Measurements from ENCODE around the gene IL17C. TPM values are rescaled to one million over a fixed set of nuclear protein-coding genes. Genes with fewer than 3 reads are reported as not detected.

Gene IL17C
- total and polyA plus RNA-seq, 4 experiments from 2014 or later: 0.44 TPM; not detected in 3

DNA sequence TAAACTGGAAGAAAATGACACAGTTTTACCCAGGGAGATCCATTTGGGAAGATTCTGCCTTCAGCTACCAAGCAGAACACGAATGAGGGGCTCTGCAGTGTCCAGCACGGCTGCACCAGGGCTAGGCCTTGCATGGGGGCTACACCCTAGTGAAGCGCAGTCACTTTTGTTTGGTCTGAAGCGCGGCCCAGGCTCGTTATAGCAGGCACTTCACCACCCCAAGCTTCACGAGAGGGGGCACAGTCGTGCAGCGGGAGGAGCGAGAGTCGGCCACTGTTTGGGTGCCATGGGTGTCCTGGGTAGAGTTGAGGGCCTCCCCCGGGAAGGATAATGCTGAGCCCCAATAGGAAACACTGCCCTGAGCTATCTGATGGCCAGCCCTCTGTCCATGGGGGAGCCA, 21.6 kb upstream of the IL17C start:
- peak overlapping the region; percentile 69 to 100 (median 99) for H3K27ac Mint-ChIP-seq
- POLR2A ChIA-PET (ENCODE audit: partially characterized antibody): interaction anchor here (4.7 kb wide), 1 partner anchor 24 kb away, joined by 34 read pairs; the partner anchor contains the start of gene IL17C
- Histone ChIP-seq H3K4me3 (ENCODE audit: low read length in 2 of 2) (no peak overlapping the region), H3K4me1 (ENCODE audit: insufficient read depth, low read length) (peaks cover 39% of the 10 kb centered on the region), H3K36me3 (ENCODE audit: insufficient read depth, low read length) (peaks cover 28% of the 10 kb centered on the region), H3K9me3 (ENCODE audit: control insufficient read depth in 1 of 2, low read length in 2 of 2) (no peaks in the 10 kb centered on the region), H3K27ac (ENCODE audit: low read depth, low read length) (no peak overlapping the region), H3K27me3 (ENCODE audit: insufficient read depth, low read length) (no peaks in the 10 kb centered on the region)
- peaks cover 14 to 56% of the 10 kb centered on the region in 2 donors for H3K36me3 Mint-ChIP-seq
- DNase-seq: no peak
- intact Hi-C loops (cut with micrococcal nuclease): no loop called here
- H3K4me3 Mint-ChIP-seq: no peak overlapping the region
- peaks cover 21 to 55% (median 35%) of the 10 kb centered on the region in 4 donors for H3K4me1 Mint-ChIP-seq
- peaks cover 0 to 2% (median 0%) of the 10 kb centered on the region in 8 donors for H3K9me3 Mint-ChIP-seq
- peaks cover 0 to 1% of the 10 kb centered on the region in 2 donors for H3K27me3 Mint-ChIP-seq
- CTCF ChIA-PET (ENCODE audit: partially characterized antibody): interaction anchor here (0.9 to 1.1 kb wide), 2 partner anchors 13 to 34 kb away, joined by 3 read pairs; no protein-coding TSS in a partner anchor

DNA sequence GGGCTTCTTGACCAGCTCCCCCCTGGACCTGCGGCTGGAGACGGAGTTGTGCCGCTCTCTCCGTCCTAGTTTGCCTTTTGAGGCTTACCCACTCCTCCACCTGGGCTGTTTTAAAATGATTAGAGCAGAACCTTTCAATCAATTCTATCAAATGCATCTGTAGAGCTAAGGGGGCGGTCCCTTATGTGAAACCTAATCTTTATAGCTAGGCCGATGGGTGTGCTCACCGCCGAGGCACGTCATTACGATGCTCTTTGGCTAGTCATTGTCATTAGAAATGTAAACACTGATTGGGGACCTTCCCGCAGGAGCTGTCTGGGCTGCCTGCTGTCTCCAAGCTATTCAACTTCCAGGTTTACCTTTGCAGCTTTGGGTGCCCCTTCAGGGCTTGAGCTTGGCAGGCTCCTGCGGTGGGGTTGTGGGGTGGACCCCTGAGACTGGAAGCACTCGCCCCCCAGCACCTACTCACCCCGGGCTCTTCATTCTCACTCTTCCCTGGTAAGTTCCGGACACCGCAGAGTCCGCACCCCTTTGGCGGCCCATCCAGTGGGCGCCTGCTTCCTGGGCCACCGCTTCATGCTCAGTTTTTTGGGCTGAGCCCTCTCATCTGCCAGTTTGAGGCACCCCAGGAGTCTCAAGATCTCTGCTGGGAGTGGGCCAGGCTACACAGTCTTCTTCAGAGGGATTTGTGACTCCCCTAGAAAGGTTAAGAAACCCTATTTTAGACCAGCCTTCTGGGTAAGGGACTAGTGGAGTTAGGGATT, 20.9 kb upstream of the IL17C start:
- DNase-seq: no peak
- Mint-ChIP-seq H3K27me3 (peaks cover 0 to 1% of the 10 kb centered on the region in 2 donors), H3K27ac (peak overlapping the region; percentile 98 to 100 (median 99)), H3K9me3 (peaks cover 0 to 2% (median 0%) of the 10 kb centered on the region in 8 donors), H3K36me3 (peaks cover 18 to 57% of the 10 kb centered on the region in 2 donors), H3K4me1 (peaks cover 21 to 60% (median 35%) of the 10 kb centered on the region in 4 donors), H3K4me3 (no peak overlapping the region)
- Histone ChIP-seq H3K27ac (ENCODE audit: low read depth, low read length) (no peak overlapping the region), H3K4me1 (ENCODE audit: insufficient read depth, low read length) (peaks cover 45% of the 10 kb centered on the region), H3K4me3 (ENCODE audit: low read length in 2 of 2) (no peak overlapping the region), H3K9me3 (ENCODE audit: control insufficient read depth in 1 of 2, low read length in 2 of 2) (no peaks in the 10 kb centered on the region), H3K36me3 (ENCODE audit: insufficient read depth, low read length) (peaks cover 34% of the 10 kb centered on the region), H3K27me3 (ENCODE audit: insufficient read depth, low read length) (no peaks in the 10 kb centered on the region)
- ChIA-PET CTCF (ENCODE audit: partially characterized antibody) (interaction anchor here (0.9 to 1.1 kb wide), 3 partner anchors 12 to 33 kb away, joined by 3 read pairs; no protein-coding TSS in a partner anchor), POLR2A (ENCODE audit: partially characterized antibody) (interaction anchor here (3.7 to 4.7 kb wide), 2 partner anchors 14 to 23 kb away, joined by 34 to 50 read pairs; partner anchors contain the start of gene IL17C)
- intact Hi-C loops (cut with micrococcal nuclease): loop anchor here (2.0 kb wide), 1 partner anchor 17 kb away; no protein-coding TSS in a partner anchor

DNA sequence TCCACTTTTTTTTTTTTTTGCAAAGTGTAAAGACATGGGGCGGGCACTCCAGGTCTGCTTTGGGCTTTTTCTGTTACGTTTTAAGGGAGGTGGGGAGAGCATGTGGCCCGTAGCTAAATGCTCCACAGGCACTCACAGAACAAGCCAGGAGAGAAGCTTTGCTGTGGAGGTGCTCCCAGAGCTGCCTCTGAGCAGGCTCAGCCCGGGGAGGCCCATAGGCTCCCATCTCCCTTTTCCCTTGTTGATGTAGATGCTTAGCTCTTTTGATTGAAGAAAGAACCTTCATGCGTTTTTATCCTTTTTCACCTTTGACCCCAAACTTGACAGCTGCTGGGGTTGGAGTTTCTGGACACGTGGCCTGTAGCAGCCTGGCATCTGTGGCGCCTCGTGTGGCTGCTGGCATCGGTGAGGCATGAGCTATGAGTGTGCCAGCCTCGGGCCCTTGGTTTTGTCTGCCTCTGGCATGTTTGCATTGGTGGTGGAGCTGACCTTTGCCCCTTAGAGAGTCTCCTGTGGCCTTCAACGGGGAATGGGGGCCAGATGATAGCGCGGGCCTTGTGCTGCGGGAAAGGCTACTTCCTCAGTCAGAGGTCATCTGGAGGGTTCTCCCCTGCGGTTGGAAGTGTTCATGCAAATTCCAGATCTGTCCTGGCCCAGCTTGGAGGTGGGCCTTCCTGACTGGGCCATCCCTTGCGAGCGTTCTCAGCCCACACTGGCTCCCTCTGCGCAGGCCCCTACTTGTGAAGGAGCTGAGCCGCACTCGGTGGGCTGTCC, 20.0 kb upstream of the IL17C start:
- intact Hi-C loops (cut with micrococcal nuclease): loop anchor here (2.0 kb wide), 1 partner anchor 16 kb away; no protein-coding TSS in a partner anchor
- peaks cover 20 to 65% (median 35%) of the 10 kb centered on the region in 4 donors for H3K4me1 Mint-ChIP-seq
- Histone ChIP-seq H3K36me3 (ENCODE audit: insufficient read depth, low read length) (peaks cover 35% of the 10 kb centered on the region), H3K27me3 (ENCODE audit: insufficient read depth, low read length) (no peaks in the 10 kb centered on the region), H3K4me1 (ENCODE audit: insufficient read depth, low read length) (peaks cover 45% of the 10 kb centered on the region), H3K4me3 (ENCODE audit: low read length in 2 of 2) (no peak overlapping the region), H3K27ac (ENCODE audit: low read depth, low read length) (peak overlapping the region; percentile 65), H3K9me3 (ENCODE audit: control insufficient read depth in 1 of 2, low read length in 2 of 2) (no peaks in the 10 kb centered on the region)
- H3K4me3 Mint-ChIP-seq: peak overlapping the region in 1 of 8 donors; percentile 21
- H3K36me3 Mint-ChIP-seq: peaks cover 22 to 54% of the 10 kb centered on the region in 2 donors
- peaks cover 0 to 1% of the 10 kb centered on the region in 2 donors for H3K27me3 Mint-ChIP-seq
- H3K9me3 Mint-ChIP-seq: peaks cover 0 to 2% (median 0%) of the 10 kb centered on the region in 8 donors
- POLR2A ChIA-PET (ENCODE audit: partially characterized antibody): interaction anchor here (0.6 to 4.7 kb wide), 7 partner anchors 13 to 624 kb away, joined by 3 to 50 read pairs (median 32); partner anchors contain the start of genes IL17C and ZC3H18
- DNase-seq: peak in 1 of 5 donors; percentile 30
- peak overlapping the region; percentile 98 to 100 (median 99) for H3K27ac Mint-ChIP-seq
- CTCF ChIA-PET (ENCODE audit: partially characterized antibody): interaction anchor here (0.9 to 2.3 kb wide), 3 partner anchors 9 to 83 kb away, joined by 3 to 6 read pairs (median 5); no protein-coding TSS in a partner anchor

DNA sequence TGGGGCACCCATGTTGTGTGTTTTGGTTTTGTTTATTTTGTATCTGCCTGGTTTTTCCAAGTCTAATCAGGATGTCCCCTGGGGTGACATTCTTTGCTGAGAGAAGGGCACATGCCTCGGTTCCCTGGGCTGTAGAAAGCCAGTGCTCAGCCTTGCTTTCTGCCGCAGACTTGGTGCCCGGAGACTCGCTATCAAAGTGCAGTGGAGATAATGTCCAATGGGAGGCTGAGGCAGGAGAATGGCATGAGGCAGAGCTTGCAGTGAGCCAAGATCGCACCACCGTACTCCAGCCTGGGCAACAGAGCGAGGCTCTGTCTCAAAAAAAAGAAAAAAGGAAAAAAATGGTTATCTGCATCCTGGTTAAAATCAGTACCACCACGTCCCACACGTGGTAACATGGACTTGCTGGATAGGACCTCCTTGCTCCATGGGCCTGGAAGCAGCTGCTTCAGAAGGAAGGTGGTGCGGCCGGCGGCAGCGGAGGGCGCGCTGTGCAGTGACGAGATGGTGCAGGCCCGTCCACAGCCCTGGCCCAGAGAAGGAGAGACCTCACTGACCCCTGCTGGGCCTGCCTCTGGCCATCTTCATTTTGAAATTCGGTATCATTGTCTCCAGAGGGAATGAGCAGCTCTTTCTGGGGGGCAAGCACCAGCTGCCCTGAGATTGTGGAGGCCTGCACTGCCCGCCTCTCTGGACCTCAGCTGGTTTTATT, 19.3 kb upstream of the IL17C start:
- H3K4me3 Mint-ChIP-seq: peak overlapping the region in 5 of 8 donors; percentile 60 to 85 (median 67)
- H3K36me3 ChIP-seq (ENCODE audit: insufficient read depth, low read length): peaks cover 37% of the 10 kb centered on the region

DNA sequence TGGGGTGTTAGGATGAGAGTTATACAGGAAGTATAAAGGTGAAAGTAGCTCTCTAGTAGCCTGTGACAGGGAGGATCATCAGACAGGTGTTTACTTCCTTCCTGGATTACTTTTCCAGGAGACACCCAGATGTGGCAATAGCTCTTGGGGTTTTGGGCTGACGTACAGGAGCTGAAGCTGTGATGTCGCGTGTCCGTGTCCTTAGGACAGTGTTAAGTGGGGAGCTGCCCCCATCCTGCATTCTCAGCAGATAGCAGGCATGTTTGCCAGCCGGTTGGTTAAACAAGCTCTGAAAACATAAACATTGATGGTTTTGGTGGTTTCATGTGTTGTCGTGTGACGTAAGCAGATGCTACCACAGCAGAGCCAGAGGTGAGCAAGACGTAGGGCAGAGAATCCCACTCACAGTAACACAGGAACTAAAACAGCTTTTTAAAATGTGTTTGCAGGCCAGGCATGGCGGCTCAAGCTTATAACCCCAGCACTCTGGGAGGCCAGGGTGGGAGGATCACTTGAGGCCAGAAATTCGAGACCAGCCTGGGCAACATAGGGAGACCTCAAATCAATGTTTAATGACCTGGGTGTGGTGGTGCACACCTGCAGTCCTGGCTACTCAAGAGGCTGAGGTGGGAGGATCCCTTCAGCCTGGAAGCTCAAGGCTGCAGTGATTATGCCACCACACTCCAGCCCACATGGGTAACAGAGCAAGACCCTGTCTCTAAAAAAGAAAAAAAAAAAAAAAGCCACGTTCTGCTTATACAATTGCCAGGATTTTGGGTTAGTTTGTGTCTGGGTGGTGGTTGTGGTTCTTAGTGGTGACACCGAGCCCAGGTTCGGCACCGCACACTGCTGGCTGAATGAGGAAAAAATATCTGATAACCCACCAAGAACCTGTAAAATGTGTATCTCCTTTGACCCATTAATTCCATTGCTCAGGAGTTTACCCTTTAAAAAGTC, 18.2 kb upstream of the IL17C start:
- intact Hi-C loops (cut with micrococcal nuclease): loop anchor here (1.0 to 2.0 kb wide), 3 partner anchors 15 to 81 kb away; partner anchors contain the start of gene CYBA
- H3K4me3 Mint-ChIP-seq: peak overlapping the region; percentile 46 to 85 (median 68)
- Histone ChIP-seq H3K27ac (ENCODE audit: low read depth, low read length) (peak overlapping the region; percentile 65), H3K4me1 (ENCODE audit: insufficient read depth, low read length) (peaks cover 45% of the 10 kb centered on the region), H3K27me3 (ENCODE audit: insufficient read depth, low read length) (no peaks in the 10 kb centered on the region), H3K36me3 (ENCODE audit: insufficient read depth, low read length) (peaks cover 47% of the 10 kb centered on the region), H3K9me3 (ENCODE audit: control insufficient read depth in 1 of 2, low read length in 2 of 2) (no peaks in the 10 kb centered on the region), H3K4me3 (ENCODE audit: low read length in 2 of 2) (no peak overlapping the region)
- peaks cover 23 to 51% of the 10 kb centered on the region in 2 donors for H3K36me3 Mint-ChIP-seq
- peaks cover 0 to 1% of the 10 kb centered on the region in 2 donors for H3K27me3 Mint-ChIP-seq
- POLR2A ChIA-PET (ENCODE audit: partially characterized antibody): interaction anchor here (0.6 to 4.7 kb wide), 23 partner anchors 11 to 1253 kb away, joined by 3 to 73 read pairs (median 7); partner anchors contain the start of genes APRT, CTU2, CYBA and IL17C
- CTCF ChIA-PET (ENCODE audit: partially characterized antibody): interaction anchor here (0.5 to 2.4 kb wide), 22 partner anchors 9 to 878 kb away, joined by 3 to 11 read pairs (median 4); partner anchors contain the start of genes MVD and ZC3H18
- peaks cover 0 to 2% (median 0%) of the 10 kb centered on the region in 8 donors for H3K9me3 Mint-ChIP-seq
- H3K4me1 Mint-ChIP-seq: peaks cover 16 to 54% (median 31%) of the 10 kb centered on the region in 4 donors
- DNase-seq: peak; percentile 90 to 95 (median 92)
- peak overlapping the region; percentile 98 to 100 (median 99) for H3K27ac Mint-ChIP-seq

More for the DNA sequence above, 19.3 kb upstream of the IL17C start:
- no peaks in the 10 kb centered on the region for H3K9me3 ChIP-seq (ENCODE audit: control insufficient read depth in 1 of 2, low read length in 2 of 2)
- H3K36me3 Mint-ChIP-seq: peaks cover 23 to 55% of the 10 kb centered on the region in 2 donors
- H3K9me3 Mint-ChIP-seq: peaks cover 0 to 2% (median 0%) of the 10 kb centered on the region in 8 donors
- H3K4me1 Mint-ChIP-seq: peaks cover 16 to 59% (median 31%) of the 10 kb centered on the region in 4 donors
- peaks cover 0 to 1% of the 10 kb centered on the region in 2 donors for H3K27me3 Mint-ChIP-seq
- POLR2A ChIA-PET (ENCODE audit: partially characterized antibody): interaction anchor here (0.6 to 4.7 kb wide), 20 partner anchors 12 to 1254 kb away, joined by 3 to 73 read pairs (median 9); partner anchors contain the start of genes APRT, CTU2, CYBA and IL17C
- intact Hi-C loops (cut with micrococcal nuclease): loop anchor here (2.0 kb wide), 1 partner anchor 16 kb away; no protein-coding TSS in a partner anchor
- H3K4me1 ChIP-seq (ENCODE audit: insufficient read depth, low read length): peaks cover 45% of the 10 kb centered on the region
- CTCF ChIA-PET (ENCODE audit: partially characterized antibody): interaction anchor here (0.9 to 2.4 kb wide), 15 partner anchors 9 to 194 kb away, joined by 3 to 11 read pairs (median 5); partner anchors contain the start of genes MVD and ZC3H18
- peak overlapping the region; percentile 65 for H3K27ac ChIP-seq (ENCODE audit: low read depth, low read length)
- H3K27ac Mint-ChIP-seq: peak overlapping the region; percentile 98 to 100 (median 99)
- no peak overlapping the region for H3K4me3 ChIP-seq (ENCODE audit: low read length in 2 of 2)
- H3K27me3 ChIP-seq (ENCODE audit: insufficient read depth, low read length): no peaks in the 10 kb centered on the region
- peak in 1 of 5 donors; percentile 27 for DNase-seq
